ENCODE data around the gene WDHD1.

GRCh38 chr14:54985156-54985555 is 41.7 kb downstream of the WDHD1 start:
- TF ChIP-seq CTCF (IDR thresholded peaks at IDR 0.05) (no peak), POLR2A (IDR thresholded peaks at IDR 0.05) (no peak)
